SK-N-SH (cell line): ENCODE measurements around the gene PEX11G. TPM values are rescaled to one million over a fixed set of nuclear protein-coding genes. Genes with fewer than 3 reads are reported as not detected.

Source experiments
- CTCF ChIA-PET: fragments of 300-600, 350-600 bp; formaldehyde crosslinking; extraction: SDS; loops from one replicate; lab custom pipeline; 2021; lab: Yijun Ruan, JAX
- POLR2A ChIA-PET: fragments of 350-600 bp; sonication (Branson Sonifier 250); formaldehyde crosslinking; extraction: SDS; loops from one replicate; lab custom pipeline; 2020; ENCODE audit warnings: antibody characterized with exemption, inconsistent platforms; lab: Yijun Ruan, JAX
- DNase-seq: peaks from one replicate; pipeline ENCODE4 v3.0.0; 2012
- H2AFZ ChIP-seq: fragments of 200-600 bp; sonication (generic); 2 replicates; pipeline ENCODE4 v1.8.1; 2016; ENCODE audit warnings: antibody characterized with exemption, mild to moderate bottlenecking, low read depth
- H3F3A ChIP-seq: fragments of 200-600 bp; sonication (generic); replicated peaks from 2 replicates; pipeline ENCODE3; 2016; ENCODE audit warnings: antibody characterized with exemption, mild to moderate bottlenecking; ENCODE audit not compliant: insufficient read depth
- H3K27ac ChIP-seq, 2 experiments: fragments of 200-500 bp in 1 of 2; fragments of 200-600 bp in 1 of 2; sonication (Bioruptor generic) in 1 of 2; sonication (generic), shearing (Covaris generic) in 1 of 2; 2 replicates each; pipeline versions ENCODE4 v1.5.1 to v1.6.1; 2014 to 2016; ENCODE audit warnings: low read depth in 2 of 2, inconsistent platforms in 1 of 2, low read length in 1 of 2, mild to moderate bottlenecking in 1 of 2, mixed read lengths in 1 of 2
- H3K27me3 ChIP-seq: fragments of 200-600 bp; sonication (generic), shearing (Covaris generic); 2 replicates; pipeline ENCODE4 v1.6.1; 2016; ENCODE audit warnings: mixed run types; ENCODE audit not compliant: insufficient read depth
- H3K36me3 ChIP-seq, 2 experiments: fragments of 200-500 bp in 1 of 2; fragments of 200-600 bp in 1 of 2; sonication (Bioruptor generic) in 1 of 2; sonication (generic) in 1 of 2; replicated peaks in 1 of 2; 2 replicates each; pipeline versions ENCODE3 to v1.5.1; 2014 to 2016; ENCODE audit warnings: low read length in 1 of 2, mild to moderate bottlenecking in 1 of 2; ENCODE audit not compliant: insufficient read depth in 2 of 2, control insufficient read depth in 1 of 2
- H3K4me1 ChIP-seq, 2 experiments: fragments of 200-500 bp in 1 of 2; fragments of 200-600 bp in 1 of 2; sonication (Bioruptor generic) in 1 of 2; sonication (generic), shearing (Covaris generic) in 1 of 2; 2 replicates each; pipeline versions ENCODE4 v1.5.1 to v1.6.1; 2014 to 2016; ENCODE audit warnings: low read depth in 1 of 2, low read length in 1 of 2, mixed run types in 1 of 2; ENCODE audit not compliant: insufficient read depth in 2 of 2, control insufficient read depth in 1 of 2
- H3K4me2 ChIP-seq: fragments of 200-600 bp; sonication (generic), shearing (Covaris generic); 2 replicates; pipeline ENCODE4 v1.6.1; 2017; ENCODE audit warnings: mixed run types
- H3K4me3 ChIP-seq, 2 experiments: fragments of 200-500 bp in 1 of 2; fragments of 200-600 bp in 1 of 2; sonication (Bioruptor generic) in 1 of 2; sonication (generic), shearing (Covaris generic) in 1 of 2; 2 replicates each; pipeline versions ENCODE4 v1.5.1 to v1.8.1; 2014 to 2016; ENCODE audit warnings: low read depth in 2 of 2, inconsistent platforms in 1 of 2, low read length in 1 of 2, mild to moderate bottlenecking in 1 of 2, mixed read lengths in 1 of 2, moderate library complexity in 1 of 2
- H3K79me2 ChIP-seq: fragments of 200-600 bp; sonication (generic); 2 replicates; pipeline ENCODE4 v1.8.1; 2017; ENCODE audit warnings: mild to moderate bottlenecking; ENCODE audit not compliant: insufficient read depth
- H3K9ac ChIP-seq: fragments of 200-600 bp; sonication (generic); 2 replicates; pipeline ENCODE4 v1.6.1; 2017; ENCODE audit warnings: mixed run types
- H3K9me2 ChIP-seq: fragments of 200-600 bp; sonication (generic); 2 replicates; pipeline ENCODE4 v1.6.1; 2017; ENCODE audit warnings: mixed run types
- H3K9me3 ChIP-seq: fragments of 200-600 bp; sonication (generic); 2 replicates; pipeline ENCODE4 v1.6.1; 2017; ENCODE audit warnings: mixed run types, mild to moderate bottlenecking, moderate library complexity
- H4K20me1 ChIP-seq: fragments of 200-600 bp; sonication (generic); 2 replicates; pipeline ENCODE4 v1.6.1; 2017; ENCODE audit warnings: mild to moderate bottlenecking, mixed run types; ENCODE audit not compliant: insufficient read depth
- FOSL2 ChIP-seq: IDR thresholded peaks from 2 replicates; pipeline ENCODE4 v1.4.0; 2012; ENCODE audit warnings: low read depth, mild to moderate bottlenecking, moderate library complexity, borderline replicate concordance
- FOXJ3 ChIP-seq: sonication (generic); formaldehyde crosslinking; IDR thresholded peaks from 2 replicates; pipeline ENCODE4 v1.5.1; 2020; ENCODE audit warnings: mild to moderate bottlenecking, missing genetic modification reagents
- JUND ChIP-seq: IDR thresholded peaks from 2 replicates; pipeline ENCODE4 v1.4.0; 2012
- NRF1 ChIP-seq: IDR thresholded peaks from 2 replicates; pipeline ENCODE4 v1.6.1; 2012; ENCODE audit warnings: low read depth, mild to moderate bottlenecking, low read length
- WGBS: methylation state at CpG from one replicate; pipeline ENCODE4 v1.1.6; 2017; ENCODE audit warnings: low lambda C conversion rate; 5-methylcytosine and 5-hydroxymethylcytosine counted together
- polyA plus RNA-seq, 3 experiments: library from polyadenylated mRNA; depleted of rRNA; stranded (reverse); fragments of >200 nt; gene quantifications; 2 replicates each; pipeline ENCODE4 v1.2.3, GENCODE V29; 2012
- TF ChIP-seq, protein P1 (sequence below): IDR thresholded peaks from 2 replicates; pipeline ENCODE4 v1.6.1; 2012; ENCODE audit warnings: mild to moderate bottlenecking, low read depth, low read length, moderate library complexity
- TF ChIP-seq, protein P2 (sequence below): IDR thresholded peaks from 2 replicates; pipeline ENCODE4; 2012

Gene PEX11G
- polyA plus RNA-seq, 1 of the 3 experiments (the other 2 are of a cell fraction) = 6.1 TPM

DNA sequence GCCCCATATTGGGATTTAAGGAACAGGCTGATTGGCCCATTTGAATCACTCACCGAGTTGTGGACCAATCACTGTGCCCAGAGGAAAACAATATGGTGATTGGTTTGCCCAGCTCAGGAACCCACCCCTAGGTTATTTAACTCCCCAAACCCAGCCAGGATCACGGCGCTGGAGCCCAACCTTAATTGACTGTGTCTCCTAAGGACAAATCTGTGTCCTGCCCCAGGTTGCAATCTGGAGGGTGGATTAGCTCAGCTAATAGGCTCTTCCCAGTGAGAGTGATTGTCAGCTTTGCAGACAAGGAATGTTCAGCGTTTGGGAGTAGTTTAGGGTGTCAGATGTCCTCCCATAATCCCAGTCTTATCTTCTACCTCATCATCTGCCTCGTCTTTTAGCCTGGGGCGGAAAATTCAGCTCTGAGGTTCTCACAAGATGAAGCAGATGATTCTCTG lies 23.6 kb upstream of the PEX11G start (continued):
- TF ChIP-seq JUND (no peak), NRF1 (no peak)
- TF ChIP-seq, all 33 proteins: peak for 0

DNA sequence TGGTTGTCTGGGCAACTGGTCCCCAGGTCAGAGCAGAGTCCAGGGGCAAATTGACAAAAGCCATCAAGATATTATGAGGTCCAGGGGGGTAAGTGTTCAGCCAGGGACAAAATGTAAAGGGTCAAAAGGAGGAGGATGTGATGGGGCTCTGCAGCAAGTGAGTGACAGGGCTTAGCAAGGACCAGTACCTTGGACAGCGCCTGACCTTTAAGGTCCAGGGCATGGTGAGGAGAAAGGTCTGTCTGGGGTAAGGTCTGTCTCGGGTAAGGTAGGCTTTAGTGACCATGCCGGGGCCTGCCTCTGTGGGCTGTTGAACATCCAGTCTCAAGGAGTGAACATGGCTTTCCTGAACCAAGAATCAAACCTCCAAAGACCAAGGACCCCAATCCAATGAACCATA lies 20.8 kb upstream of the PEX11G start:
- Histone ChIP-seq H3K9me2 (no peaks in the 10 kb centered on the region), H4K20me1 (no peaks in the 10 kb centered on the region), H3K9ac (no peak overlapping the region), H3K27ac (no peak overlapping the region), H3K4me1 (peaks cover 0 to 17% of the 10 kb centered on the region in 2 experiments; a peak in 1 of 4 replicates), H3K4me3 (no peak overlapping the region), H2AFZ (no peak overlapping the region), H3K36me3 (no peaks in the 10 kb centered on the region), H3K4me2 (no peak overlapping the region), H3K27me3 (no peaks in the 10 kb centered on the region), H3K79me2 (no peaks in the 10 kb centered on the region), H3K9me3 (no peaks in the 10 kb centered on the region), H3F3A (peaks cover 10% of the 10 kb centered on the region)
- ChIA-PET POLR2A (no interaction called here), CTCF (interaction anchor here (2.0 kb wide), 1 partner anchor 13 kb away, joined by 7 read pairs; a partner anchor contains a TSS)
- DNase-seq = no peak
- TF ChIP-seq FOXJ3 = no peak
- TF ChIP-seq, protein P1, sequence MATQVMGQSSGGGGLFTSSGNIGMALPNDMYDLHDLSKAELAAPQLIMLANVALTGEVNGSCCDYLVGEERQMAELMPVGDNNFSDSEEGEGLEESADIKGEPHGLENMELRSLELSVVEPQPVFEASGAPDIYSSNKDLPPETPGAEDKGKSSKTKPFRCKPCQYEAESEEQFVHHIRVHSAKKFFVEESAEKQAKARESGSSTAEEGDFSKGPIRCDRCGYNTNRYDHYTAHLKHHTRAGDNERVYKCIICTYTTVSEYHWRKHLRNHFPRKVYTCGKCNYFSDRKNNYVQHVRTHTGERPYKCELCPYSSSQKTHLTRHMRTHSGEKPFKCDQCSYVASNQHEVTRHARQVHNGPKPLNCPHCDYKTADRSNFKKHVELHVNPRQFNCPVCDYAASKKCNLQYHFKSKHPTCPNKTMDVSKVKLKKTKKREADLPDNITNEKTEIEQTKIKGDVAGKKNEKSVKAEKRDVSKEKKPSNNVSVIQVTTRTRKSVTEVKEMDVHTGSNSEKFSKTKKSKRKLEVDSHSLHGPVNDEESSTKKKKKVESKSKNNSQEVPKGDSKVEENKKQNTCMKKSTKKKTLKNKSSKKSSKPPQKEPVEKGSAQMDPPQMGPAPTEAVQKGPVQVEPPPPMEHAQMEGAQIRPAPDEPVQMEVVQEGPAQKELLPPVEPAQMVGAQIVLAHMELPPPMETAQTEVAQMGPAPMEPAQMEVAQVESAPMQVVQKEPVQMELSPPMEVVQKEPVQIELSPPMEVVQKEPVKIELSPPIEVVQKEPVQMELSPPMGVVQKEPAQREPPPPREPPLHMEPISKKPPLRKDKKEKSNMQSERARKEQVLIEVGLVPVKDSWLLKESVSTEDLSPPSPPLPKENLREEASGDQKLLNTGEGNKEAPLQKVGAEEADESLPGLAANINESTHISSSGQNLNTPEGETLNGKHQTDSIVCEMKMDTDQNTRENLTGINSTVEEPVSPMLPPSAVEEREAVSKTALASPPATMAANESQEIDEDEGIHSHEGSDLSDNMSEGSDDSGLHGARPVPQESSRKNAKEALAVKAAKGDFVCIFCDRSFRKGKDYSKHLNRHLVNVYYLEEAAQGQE = peak; percentile 93
- 73% methylated on average over 2 of the region's 3 CpGs for WGBS

DNA sequence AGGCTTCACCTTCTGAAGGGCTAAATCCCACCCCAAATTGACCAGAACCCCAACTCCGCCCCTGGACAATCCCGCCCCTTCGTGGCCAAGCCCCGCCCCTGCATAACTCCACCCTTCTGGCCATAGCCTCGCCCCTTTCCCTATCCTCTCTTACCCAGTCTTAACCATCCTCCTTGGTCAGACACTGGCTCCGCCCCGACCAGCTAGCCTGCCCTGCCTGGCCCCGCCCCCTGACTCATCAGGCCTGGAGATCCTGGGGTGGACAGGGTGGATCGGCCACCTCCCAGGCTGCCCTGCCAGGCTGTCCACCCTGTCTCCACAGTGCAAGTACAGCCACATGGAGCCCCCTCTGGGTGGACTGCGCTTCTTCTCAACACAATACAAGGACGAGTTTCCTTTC lies 19.0 kb upstream of the PEX11G start:
- DNase-seq = peak; percentile 73
- no peak overlapping the region for H3K4me3 ChIP-seq
- CTCF ChIA-PET = no interaction called here

More for the DNA sequence above, 19.0 kb upstream of the PEX11G start:
- H3K4me2 ChIP-seq = no peak overlapping the region
- H3K27ac ChIP-seq = no peak overlapping the region; a peak in 1 of 4 replicates
- H3K4me1 ChIP-seq = peaks cover 0 to 13% of the 10 kb centered on the region in 2 experiments; a peak in 1 of 4 replicates
- H4K20me1 ChIP-seq = no peaks in the 10 kb centered on the region
- 18% methylated on average over 7 of the region's 11 CpGs for WGBS
- H3K79me2 ChIP-seq = no peaks in the 10 kb centered on the region
- no peaks in the 10 kb centered on the region for H3K9me3 ChIP-seq
- no peaks in the 10 kb centered on the region for H3K9me2 ChIP-seq
- H2AFZ ChIP-seq = peak overlapping the region; percentile 69; the same call in 1 of the 2 replicates
- H3K36me3 ChIP-seq = no peaks in the 10 kb centered on the region
- POLR2A ChIA-PET = no interaction called here
- H3K27me3 ChIP-seq = no peaks in the 10 kb centered on the region
- H3K9ac ChIP-seq = no peak overlapping the region
- TF ChIP-seq FOSL2 = peak; percentile 36; the same call in 1 of the 2 replicates
- TF ChIP-seq, protein P2, sequence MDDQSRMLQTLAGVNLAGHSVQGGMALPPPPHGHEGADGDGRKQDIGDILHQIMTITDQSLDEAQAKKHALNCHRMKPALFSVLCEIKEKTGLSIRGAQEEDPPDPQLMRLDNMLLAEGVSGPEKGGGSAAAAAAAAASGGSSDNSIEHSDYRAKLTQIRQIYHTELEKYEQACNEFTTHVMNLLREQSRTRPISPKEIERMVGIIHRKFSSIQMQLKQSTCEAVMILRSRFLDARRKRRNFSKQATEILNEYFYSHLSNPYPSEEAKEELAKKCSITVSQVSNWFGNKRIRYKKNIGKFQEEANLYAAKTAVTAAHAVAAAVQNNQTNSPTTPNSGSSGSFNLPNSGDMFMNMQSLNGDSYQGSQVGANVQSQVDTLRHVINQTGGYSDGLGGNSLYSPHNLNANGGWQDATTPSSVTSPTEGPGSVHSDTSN = no peak
- H3F3A ChIP-seq = peaks cover 10% of the 10 kb centered on the region
